Progenitor cell of endocrine pancreas (in vitro differentiated cells): Measurements from ENCODE around the gene MBD3L1. TPM values are rescaled to one million over a fixed set of nuclear protein-coding genes. Genes with fewer than 3 reads are reported as not detected.

Experiments
- DNase-seq: peaks from one replicate; pipeline ENCODE4 v3.0.0; 2021; ENCODE audit warnings: low spot score; ENCODE audit not compliant: unreplicated experiment
- H3K27ac Mint-ChIP-seq: 2 replicates; pipeline ENCODE4 v1.8.0; 2021; ENCODE audit warnings: mild to moderate bottlenecking, moderate library complexity, mixed read lengths
- H3K27me3 Mint-ChIP-seq: 2 replicates; pipeline ENCODE4 v1.8.0; 2021; ENCODE audit warnings: mixed read lengths
- H3K36me3 Mint-ChIP-seq: 2 replicates; pipeline ENCODE4 v1.8.0; 2022; ENCODE audit warnings: mixed read lengths; ENCODE audit not compliant: insufficient read depth
- H3K4me1 Mint-ChIP-seq: 2 replicates; pipeline ENCODE4 v1.8.0; 2021; ENCODE audit warnings: low read depth, mixed read lengths
- H3K4me3 Mint-ChIP-seq: 2 replicates; pipeline ENCODE4 v1.8.0; 2021; ENCODE audit warnings: low read depth, mild to moderate bottlenecking, moderate library complexity, mixed read lengths
- H3K9me3 Mint-ChIP-seq: 2 replicates; pipeline ENCODE4 v1.8.0; 2021; ENCODE audit warnings: low read depth, mixed read lengths
- CTCF ChIP-seq: fragments of 200-600 bp; sonication (generic); IDR thresholded peaks from one replicate; pipeline ENCODE4 v1.5.0; 2021; ENCODE audit warnings: antibody characterized with exemption, mild to moderate bottlenecking; ENCODE audit not compliant: unreplicated experiment
- total RNA-seq: library from RNA; stranded (reverse); gene quantifications from 2 replicates; pipeline ENCODE4 v1.2.1, GENCODE V29; 2021

MBD3L1 gene
- total RNA-seq, 1 donor from 2014 or later, result not detected

GRCh38 chr19:8815780-8816179 lies 16.4 kb upstream of the MBD3L1 start:
- H3K4me3 Mint-ChIP-seq, result no peak overlapping the region
- no peak overlapping the region for H3K27ac Mint-ChIP-seq
- peaks cover 75% of the 10 kb centered on the region for H3K9me3 Mint-ChIP-seq

GRCh38 chr19:8820234-8820633 lies 11.9 kb upstream of the MBD3L1 start:
- Mint-ChIP-seq H3K4me3 (no peak overlapping the region), H3K36me3 (peaks cover 90% of the 10 kb centered on the region), H3K4me1 (no peaks in the 10 kb centered on the region), H3K27me3 (no peaks in the 10 kb centered on the region), H3K27ac (no peak overlapping the region), H3K9me3 (peaks cover 55% of the 10 kb centered on the region)
- DNase-seq, result no peak
- no peak for TF ChIP-seq CTCF

More at GRCh38 chr19:8815780-8816179, 16.4 kb upstream of the MBD3L1 start:
- no peaks in the 10 kb centered on the region for H3K4me1 Mint-ChIP-seq
- peaks cover 97% of the 10 kb centered on the region for H3K36me3 Mint-ChIP-seq
- TF ChIP-seq CTCF, result no peak
- no peaks in the 10 kb centered on the region for H3K27me3 Mint-ChIP-seq
- DNase-seq, result no peak

DNA sequence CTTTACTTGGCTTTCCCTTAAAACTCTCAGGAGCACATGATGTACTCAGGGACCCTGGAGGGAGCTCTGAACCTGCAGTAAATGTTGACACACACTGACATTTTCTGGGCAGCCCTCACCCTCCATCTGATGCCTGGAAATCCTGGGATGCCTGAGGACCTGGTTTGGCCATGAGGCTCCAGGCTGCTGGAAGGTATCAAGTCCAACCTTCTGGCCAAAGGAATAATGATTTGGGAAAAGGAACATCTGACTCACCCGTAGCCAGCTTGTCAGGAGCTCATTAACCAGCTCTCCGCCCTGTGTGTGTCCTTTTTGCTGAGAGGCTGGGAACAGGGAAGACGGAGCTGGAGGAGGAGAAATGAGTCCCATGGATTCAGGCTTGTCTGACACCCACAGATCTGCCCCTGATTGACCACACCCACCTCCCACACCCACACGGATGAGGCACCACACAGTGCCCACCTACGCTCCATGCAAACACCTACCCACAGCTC lies 10.4 kb upstream of the MBD3L1 start:
- peaks cover 88% of the 10 kb centered on the region for H3K36me3 Mint-ChIP-seq
- TF ChIP-seq CTCF, result no peak
- H3K4me1 Mint-ChIP-seq, result no peaks in the 10 kb centered on the region
- no peak for DNase-seq
- H3K9me3 Mint-ChIP-seq, result peaks cover 42% of the 10 kb centered on the region
- H3K4me3 Mint-ChIP-seq, result no peak overlapping the region
- H3K27me3 Mint-ChIP-seq, result no peaks in the 10 kb centered on the region
- no peak overlapping the region for H3K27ac Mint-ChIP-seq

GRCh38 chr19:8826371-8826770 lies 5.8 kb upstream of the MBD3L1 start:
- no peak for TF ChIP-seq CTCF
- Mint-ChIP-seq H3K9me3 (peaks cover 19% of the 10 kb centered on the region), H3K36me3 (peaks cover 66% of the 10 kb centered on the region), H3K4me1 (peaks cover 3% of the 10 kb centered on the region), H3K27me3 (no peaks in the 10 kb centered on the region), H3K27ac (no peak overlapping the region), H3K4me3 (no peak overlapping the region)
- DNase-seq, result no peak

GRCh38 chr19:8827277-8827676 lies 4.9 kb upstream of the MBD3L1 start:
- Mint-ChIP-seq H3K9me3 (peaks cover 16% of the 10 kb centered on the region), H3K4me1 (peaks cover 6% of the 10 kb centered on the region)

More at GRCh38 chr19:8827277-8827676, 4.9 kb upstream of the MBD3L1 start:
- no peak for TF ChIP-seq CTCF
- Mint-ChIP-seq H3K27me3 (no peaks in the 10 kb centered on the region), H3K4me3 (no peak overlapping the region), H3K36me3 (peaks cover 59% of the 10 kb centered on the region), H3K27ac (no peak overlapping the region)
- no peak for DNase-seq
